ENCODE results near the gene METAP1D.
A peak's percentile ranks its signal among the peaks of the same experiment; 100 is the strongest.

The METAP1D gene

DNA sequence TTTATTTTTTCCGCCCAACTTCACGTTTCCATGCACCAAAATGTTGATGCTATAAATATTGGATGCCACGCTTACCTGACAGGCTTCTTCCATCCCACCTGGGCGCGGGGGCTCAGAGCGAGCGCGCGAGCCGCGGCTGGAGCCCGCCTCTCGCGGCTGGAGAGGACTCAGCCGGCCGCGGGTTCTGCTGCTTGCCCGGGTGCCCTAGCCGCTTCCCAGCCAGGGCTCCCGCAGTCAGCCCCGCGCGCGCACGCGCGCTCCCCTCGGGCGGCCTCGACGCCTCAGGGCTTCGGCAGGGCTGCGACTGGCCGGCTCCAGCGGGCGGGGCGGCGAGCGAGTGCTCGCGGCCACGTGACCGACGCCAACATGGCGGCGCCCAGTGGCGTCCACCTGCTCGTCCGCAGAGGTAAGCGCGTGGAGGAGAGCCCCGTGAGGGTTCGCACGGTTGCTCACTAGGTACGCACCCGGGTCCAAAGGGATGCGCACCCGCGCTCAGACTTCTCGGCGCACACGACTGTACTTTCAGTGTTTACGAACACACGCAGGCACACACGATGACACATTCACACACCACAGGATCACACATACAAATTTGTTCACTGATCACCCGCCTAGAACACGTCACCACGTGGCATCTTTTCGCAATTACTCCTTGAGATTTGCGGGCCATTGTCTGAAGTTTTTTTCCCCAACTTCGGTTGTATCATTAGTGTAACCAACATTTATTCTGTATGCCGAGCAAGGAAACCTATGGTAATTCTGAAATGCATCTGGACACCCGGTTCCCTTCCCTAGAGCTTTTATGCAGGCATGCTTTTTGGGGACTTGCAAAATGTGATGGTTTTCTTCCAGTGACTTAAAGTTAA, at the start of gene METAP1D:
Gene METAP1D, plus strand, starts transcription at position 350 of the 866 bp plus-strand sequence. Its CDS starts 17 bp downstream, at position 367.
- Mint-ChIP-seq H3K27ac (peak within 1 kb of the TSS; percentile 95), H3K4me3 (peak within 1 kb of the TSS; percentile 83), H3K9me3 (no peaks in the 10 kb centered on the region), H3K36me3 (no peaks in the 10 kb centered on the region), H3K4me1 (peaks cover 17% of the 10 kb centered on the region)
- peak; percentile 97 for ATAC-seq
- peak; percentile 81 to 92 for DNase-seq (ENCODE audit: low spot score in 2 of 2)

DNA sequence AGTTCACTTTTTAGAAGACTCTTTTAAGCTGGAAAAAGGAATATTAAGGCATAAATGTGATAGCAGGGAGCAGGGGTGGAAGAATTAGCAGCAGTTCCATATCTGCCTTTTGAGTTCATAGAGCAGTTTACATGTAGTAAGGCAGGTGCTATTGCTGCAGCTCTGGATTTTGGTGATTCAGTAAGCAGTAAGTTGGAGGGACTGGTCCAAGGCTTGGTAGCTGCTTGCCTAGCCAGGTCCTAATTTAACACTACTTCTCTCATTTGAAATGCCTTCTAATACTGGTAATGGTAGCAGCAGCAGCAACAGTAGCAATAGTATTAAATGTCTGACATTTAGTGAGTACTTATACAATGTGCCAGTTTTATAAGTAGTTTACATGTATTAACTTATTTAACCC, 47.5 kb upstream of the METAP1D start:
- no peaks in the 10 kb centered on the region for H3K9me3 Mint-ChIP-seq
- no peak overlapping the region for H3K4me3 Mint-ChIP-seq
- no peak overlapping the region for H3K27ac Mint-ChIP-seq
- ATAC-seq (no peak), DNase-seq (ENCODE audit: low spot score in 2 of 2) (no peak)
- H3K4me1 Mint-ChIP-seq, result peaks cover 15% of the 10 kb centered on the region
- H3K36me3 Mint-ChIP-seq, result peaks cover 55% of the 10 kb centered on the region

DNA sequence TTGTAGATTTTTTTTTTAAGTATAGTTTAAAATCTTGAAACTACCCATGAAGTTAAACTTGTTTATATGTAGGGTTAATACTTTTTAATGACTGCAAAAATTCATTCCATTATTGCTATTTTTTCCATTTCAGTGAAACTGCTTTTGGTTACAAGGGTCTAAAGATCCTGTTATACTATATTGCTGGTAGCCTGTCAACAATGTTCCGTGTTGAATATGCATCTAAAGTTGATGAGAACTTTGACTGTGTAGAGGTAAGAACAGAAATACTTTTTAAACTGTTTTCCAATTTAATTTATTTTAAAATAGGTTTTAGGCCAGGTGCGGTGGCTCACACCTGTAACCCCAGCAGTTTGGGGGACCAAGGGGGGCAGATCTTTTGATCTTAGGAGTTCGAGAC, 47.0 kb upstream of the METAP1D start:
- peaks cover 15% of the 10 kb centered on the region for H3K4me1 Mint-ChIP-seq
- DNase-seq (ENCODE audit: low spot score in 2 of 2) (no peak), ATAC-seq (no peak)
- no peak overlapping the region for H3K4me3 Mint-ChIP-seq
- H3K9me3 Mint-ChIP-seq, result no peaks in the 10 kb centered on the region
- peaks cover 50% of the 10 kb centered on the region for H3K36me3 Mint-ChIP-seq
- H3K27ac Mint-ChIP-seq, result no peak overlapping the region

DNA sequence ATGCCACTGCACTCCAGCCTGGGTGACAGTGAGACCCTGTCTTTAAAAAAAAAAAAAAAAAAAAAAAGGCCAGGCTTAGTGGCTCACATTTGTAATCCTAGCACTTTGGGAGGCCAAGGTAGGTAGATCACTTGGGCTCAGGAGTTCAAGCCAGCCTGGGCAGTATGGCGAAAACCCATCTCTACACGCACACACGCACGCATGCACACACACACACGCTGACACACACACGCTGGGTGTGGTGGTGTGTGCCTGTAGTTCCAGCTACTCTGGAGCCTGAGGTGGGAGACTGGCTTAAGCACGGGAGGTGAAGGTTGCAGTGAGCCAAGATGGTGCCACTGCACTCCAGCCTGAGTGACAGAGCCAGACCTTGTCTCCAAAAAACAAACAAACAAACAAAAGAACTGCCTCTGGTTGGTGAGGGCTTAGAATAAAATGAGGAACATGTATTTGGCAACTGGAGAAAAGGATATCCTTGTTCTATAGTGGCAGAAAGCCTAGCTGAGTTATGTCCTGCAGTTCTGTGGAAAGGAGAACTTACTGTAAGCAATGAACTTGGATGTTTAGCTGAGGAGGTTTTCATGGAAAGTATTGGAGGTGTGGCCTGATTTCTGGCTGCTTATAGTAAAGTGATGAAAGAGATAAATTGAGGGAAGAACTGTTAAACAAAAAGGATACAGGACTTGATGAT, 43.5 kb upstream of the METAP1D start:
- Mint-ChIP-seq H3K36me3 (peaks cover 35% of the 10 kb centered on the region), H3K27ac (no peak overlapping the region), H3K4me1 (peaks cover 15% of the 10 kb centered on the region), H3K9me3 (no peaks in the 10 kb centered on the region), H3K4me3 (no peak overlapping the region)
- ATAC-seq (no peak), DNase-seq (ENCODE audit: low spot score in 2 of 2) (no peak)

DNA sequence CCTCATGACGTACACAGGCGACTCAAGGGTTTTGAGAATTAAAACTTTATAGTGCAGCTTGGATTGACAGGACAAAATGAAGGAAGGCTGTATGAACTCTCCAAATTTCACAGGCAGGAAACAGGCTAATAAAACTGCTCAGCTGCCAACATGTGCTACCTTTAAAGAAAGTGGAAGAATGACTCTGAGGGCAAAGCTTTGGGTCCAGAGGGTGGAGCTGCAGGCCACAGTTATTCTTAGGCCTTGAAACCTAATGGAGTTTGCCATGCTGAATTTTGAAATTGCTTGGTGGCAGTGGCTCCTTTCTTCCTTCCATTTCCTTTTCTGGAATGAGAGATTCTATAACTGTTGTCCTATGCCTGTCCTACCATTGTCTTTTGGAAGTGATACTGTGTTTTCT, 42.7 kb upstream of the METAP1D start:
- no peak overlapping the region for H3K27ac Mint-ChIP-seq
- no peaks in the 10 kb centered on the region for H3K9me3 Mint-ChIP-seq
- DNase-seq (ENCODE audit: low spot score in 2 of 2) (no peak), ATAC-seq (no peak)
- H3K4me3 Mint-ChIP-seq, result no peak overlapping the region
- H3K36me3 Mint-ChIP-seq, result peaks cover 35% of the 10 kb centered on the region
- peaks cover 15% of the 10 kb centered on the region for H3K4me1 Mint-ChIP-seq

DNA sequence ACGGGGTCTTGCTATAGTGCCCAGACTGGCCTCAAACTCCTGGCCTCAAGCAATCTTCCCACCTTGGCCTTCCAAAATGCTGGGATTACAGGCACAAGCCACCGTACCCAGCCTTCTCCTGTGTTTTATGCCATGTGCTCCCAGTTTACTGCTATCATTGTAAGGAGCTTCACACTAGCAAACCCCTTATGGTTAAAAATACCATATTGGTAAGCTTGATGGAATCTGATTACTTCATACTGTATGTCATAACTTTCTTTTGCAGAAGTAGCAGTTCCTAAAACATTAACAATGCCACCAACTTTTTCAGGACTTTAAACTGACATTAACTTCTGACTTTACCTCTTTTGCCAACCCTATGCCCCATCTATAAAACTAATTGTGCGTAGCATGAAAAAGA, 41.3 kb upstream of the METAP1D start:
- Mint-ChIP-seq H3K9me3 (no peaks in the 10 kb centered on the region), H3K4me1 (peaks cover 15% of the 10 kb centered on the region), H3K4me3 (no peak overlapping the region), H3K27ac (no peak overlapping the region), H3K36me3 (peaks cover 25% of the 10 kb centered on the region)
- DNase-seq (ENCODE audit: low spot score in 2 of 2), result no peak
- no peak for ATAC-seq

DNA sequence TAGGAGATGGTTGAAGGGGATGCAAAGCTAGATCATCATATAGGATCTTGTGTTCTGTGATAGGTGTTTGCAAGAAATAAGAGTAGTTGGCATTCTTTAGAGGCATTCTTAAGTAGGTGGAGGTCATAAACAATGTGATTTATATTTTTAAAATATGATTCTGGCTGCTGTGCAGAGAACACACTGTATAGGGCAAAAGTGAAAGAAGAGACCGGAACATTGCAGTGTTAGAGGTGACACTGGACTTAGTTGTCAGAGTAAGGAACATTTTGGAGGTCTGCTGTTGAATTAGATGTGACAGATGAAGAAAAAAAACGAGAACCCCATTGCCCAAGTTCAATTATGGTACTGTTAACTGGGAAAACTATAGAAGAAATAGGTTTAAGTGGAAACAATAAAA, 39.8 kb upstream of the METAP1D start:
- H3K4me3 Mint-ChIP-seq, result no peak overlapping the region
- DNase-seq (ENCODE audit: low spot score in 2 of 2) (no peak), ATAC-seq (no peak)
- peaks cover 13% of the 10 kb centered on the region for H3K36me3 Mint-ChIP-seq
- no peaks in the 10 kb centered on the region for H3K9me3 Mint-ChIP-seq
- H3K27ac Mint-ChIP-seq, result no peak overlapping the region
- H3K4me1 Mint-ChIP-seq, result peaks cover 4% of the 10 kb centered on the region

DNA sequence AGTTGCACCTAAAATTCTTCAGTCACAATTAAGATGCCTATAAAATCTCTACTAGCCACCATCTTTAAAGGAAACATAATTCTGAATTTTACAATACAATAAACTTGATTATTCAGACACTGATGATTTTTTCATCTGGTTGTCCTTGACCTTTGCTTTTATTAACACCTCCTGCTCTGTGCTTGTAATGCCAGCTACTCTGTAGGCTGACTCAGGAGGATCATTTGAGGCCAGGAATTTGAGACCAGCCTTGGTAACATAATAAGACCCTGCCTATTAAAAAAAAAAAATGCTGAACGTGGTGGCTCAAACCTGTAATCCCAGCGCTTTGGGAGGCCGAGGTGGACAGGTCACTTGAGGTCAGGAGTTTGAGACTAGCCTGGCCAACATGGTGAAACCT, 39.2 kb upstream of the METAP1D start:
- Mint-ChIP-seq H3K36me3 (peaks cover 13% of the 10 kb centered on the region), H3K27ac (no peak overlapping the region), H3K9me3 (no peaks in the 10 kb centered on the region), H3K4me1 (no peaks in the 10 kb centered on the region), H3K4me3 (no peak overlapping the region)
- DNase-seq (ENCODE audit: low spot score in 2 of 2) (no peak), ATAC-seq (no peak)

DNA sequence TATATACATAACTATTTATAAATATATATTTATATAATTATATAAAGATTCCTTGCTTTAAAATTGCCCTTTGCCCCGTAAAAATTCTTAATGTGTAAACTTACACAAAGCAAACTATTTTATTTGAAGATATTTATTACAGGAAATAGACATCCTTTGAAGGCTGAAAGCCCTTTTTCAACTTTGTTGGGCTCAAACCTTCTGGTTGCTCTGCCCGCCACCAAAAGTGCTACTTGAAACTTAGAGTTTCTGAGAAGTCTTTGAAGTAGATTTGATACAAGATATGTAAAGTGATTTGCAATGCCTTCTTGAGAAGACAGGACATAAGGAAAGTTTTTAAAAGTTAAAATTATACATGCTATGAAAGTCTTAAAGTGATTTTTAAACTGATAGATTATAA, 36.6 kb upstream of the METAP1D start:
- DNase-seq (ENCODE audit: low spot score in 2 of 2) (no peak), ATAC-seq (no peak)
- no peak overlapping the region for H3K27ac Mint-ChIP-seq
- H3K9me3 Mint-ChIP-seq, result no peaks in the 10 kb centered on the region
- H3K4me3 Mint-ChIP-seq, result no peak overlapping the region
- H3K36me3 Mint-ChIP-seq, result peaks cover 29% of the 10 kb centered on the region
- H3K4me1 Mint-ChIP-seq, result no peaks in the 10 kb centered on the region

DNA sequence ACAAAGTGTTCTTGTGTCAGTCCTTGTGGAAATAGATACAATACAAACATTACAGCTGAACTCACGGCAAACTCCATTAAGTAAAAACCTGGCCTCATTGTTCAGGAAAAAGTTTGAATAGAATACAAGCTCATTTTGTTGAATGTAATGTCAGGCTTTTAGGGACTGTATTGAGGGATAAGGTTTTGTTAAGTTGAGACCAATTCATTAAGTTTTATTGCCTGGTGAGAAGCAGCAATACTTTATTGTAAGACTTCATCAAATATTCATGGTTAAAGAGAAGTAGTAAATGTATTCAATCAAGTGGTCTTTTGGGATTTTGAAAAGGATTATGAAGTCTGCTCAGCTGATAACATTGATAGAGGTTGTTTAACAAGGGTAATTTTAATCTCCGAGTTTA, 35.4 kb upstream of the METAP1D start:
- ATAC-seq (no peak), DNase-seq (ENCODE audit: low spot score in 2 of 2) (no peak)
- Mint-ChIP-seq H3K4me3 (no peak overlapping the region), H3K4me1 (no peaks in the 10 kb centered on the region), H3K9me3 (no peaks in the 10 kb centered on the region), H3K27ac (no peak overlapping the region), H3K36me3 (peaks cover 40% of the 10 kb centered on the region)

DNA sequence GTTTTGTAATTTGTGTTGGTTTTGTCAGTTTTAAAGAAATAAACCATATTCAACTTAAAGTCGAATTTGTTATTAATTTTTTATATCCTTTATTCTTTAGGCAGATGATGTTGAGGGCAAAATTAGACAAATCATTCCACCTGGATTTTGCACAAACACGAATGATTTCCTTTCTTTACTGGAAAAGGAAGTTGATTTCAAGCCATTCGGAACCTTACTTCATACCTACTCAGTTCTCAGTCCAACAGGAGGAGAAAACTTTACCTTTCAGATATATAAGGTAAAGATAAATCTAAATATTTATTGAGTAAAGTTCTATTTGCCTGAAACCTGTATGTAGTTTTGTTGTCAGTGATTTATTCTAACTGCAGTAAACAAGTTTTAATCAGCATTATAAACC, 34.5 kb upstream of the METAP1D start:
- H3K9me3 Mint-ChIP-seq, result no peaks in the 10 kb centered on the region
- ATAC-seq (no peak), DNase-seq (ENCODE audit: low spot score in 2 of 2) (no peak)
- H3K27ac Mint-ChIP-seq, result no peak overlapping the region
- no peak overlapping the region for H3K4me3 Mint-ChIP-seq
- no peaks in the 10 kb centered on the region for H3K4me1 Mint-ChIP-seq
- peaks cover 49% of the 10 kb centered on the region for H3K36me3 Mint-ChIP-seq

DNA sequence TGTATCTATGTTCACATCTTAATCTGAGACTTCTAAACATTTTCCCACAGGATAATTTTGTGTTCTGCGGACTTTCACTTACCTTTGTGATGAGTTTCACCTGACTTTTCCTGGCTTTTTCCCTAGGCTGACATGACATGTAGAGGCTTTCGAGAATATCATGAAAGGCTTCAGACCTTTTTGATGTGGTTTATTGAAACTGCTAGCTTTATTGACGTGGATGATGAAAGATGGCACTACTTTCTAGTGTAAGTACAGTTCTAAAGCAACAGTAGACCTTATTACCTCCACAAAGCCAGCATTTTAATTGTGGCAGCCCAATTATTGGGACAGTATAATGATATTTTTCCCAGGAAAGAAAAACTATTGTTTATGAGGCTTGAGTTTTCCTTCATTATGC, 34.1 kb upstream of the METAP1D start:
- H3K27ac Mint-ChIP-seq, result no peak overlapping the region
- no peaks in the 10 kb centered on the region for H3K4me1 Mint-ChIP-seq
- no peak overlapping the region for H3K4me3 Mint-ChIP-seq
- peaks cover 53% of the 10 kb centered on the region for H3K36me3 Mint-ChIP-seq
- ATAC-seq (no peak), DNase-seq (ENCODE audit: low spot score in 2 of 2) (no peak)
- no peaks in the 10 kb centered on the region for H3K9me3 Mint-ChIP-seq

DNA sequence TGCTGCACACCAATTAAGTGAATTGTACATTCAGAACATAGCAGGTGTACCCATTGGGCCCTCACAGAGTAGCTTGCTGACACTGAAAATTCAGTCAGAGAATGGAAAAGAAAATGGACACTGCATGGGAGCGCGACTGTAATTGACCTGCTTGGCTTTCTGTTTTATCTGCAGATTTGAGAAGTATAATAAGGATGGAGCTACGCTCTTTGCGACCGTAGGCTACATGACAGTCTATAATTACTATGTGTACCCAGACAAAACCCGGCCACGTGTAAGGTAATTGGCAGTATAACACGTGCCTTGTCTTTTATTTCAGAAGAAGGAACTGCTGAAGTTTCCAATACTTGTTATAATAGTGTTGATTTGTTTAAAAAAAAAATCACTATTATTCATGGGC, 33.5 kb upstream of the METAP1D start:
- Mint-ChIP-seq H3K27ac (no peak overlapping the region), H3K9me3 (no peaks in the 10 kb centered on the region), H3K4me1 (no peaks in the 10 kb centered on the region), H3K36me3 (peaks cover 59% of the 10 kb centered on the region), H3K4me3 (no peak overlapping the region)
- DNase-seq (ENCODE audit: low spot score in 2 of 2), result no peak
- no peak for ATAC-seq

DNA sequence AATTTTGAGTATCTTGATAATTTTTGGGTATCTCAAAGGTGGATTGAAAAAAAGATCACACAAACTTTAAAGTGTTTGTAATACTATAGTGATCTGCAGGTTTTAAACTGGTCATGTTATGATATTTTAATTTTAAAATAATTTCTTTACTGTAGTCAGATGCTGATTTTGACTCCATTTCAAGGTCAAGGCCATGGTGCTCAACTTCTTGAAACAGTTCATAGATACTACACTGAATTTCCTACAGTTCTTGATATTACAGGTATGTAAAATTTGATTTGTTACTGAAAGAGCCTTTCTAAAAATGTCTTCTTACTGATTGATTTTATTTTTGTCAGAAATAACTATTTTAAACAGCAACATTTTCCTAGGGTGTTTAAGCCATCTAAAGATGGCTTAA, 33.1 kb upstream of the METAP1D start:
- H3K9me3 Mint-ChIP-seq, result no peaks in the 10 kb centered on the region
- peaks cover 63% of the 10 kb centered on the region for H3K36me3 Mint-ChIP-seq
- H3K4me1 Mint-ChIP-seq, result no peaks in the 10 kb centered on the region
- ATAC-seq (no peak), DNase-seq (ENCODE audit: low spot score in 2 of 2) (no peak)
- no peak overlapping the region for H3K27ac Mint-ChIP-seq
- H3K4me3 Mint-ChIP-seq, result no peak overlapping the region

DNA sequence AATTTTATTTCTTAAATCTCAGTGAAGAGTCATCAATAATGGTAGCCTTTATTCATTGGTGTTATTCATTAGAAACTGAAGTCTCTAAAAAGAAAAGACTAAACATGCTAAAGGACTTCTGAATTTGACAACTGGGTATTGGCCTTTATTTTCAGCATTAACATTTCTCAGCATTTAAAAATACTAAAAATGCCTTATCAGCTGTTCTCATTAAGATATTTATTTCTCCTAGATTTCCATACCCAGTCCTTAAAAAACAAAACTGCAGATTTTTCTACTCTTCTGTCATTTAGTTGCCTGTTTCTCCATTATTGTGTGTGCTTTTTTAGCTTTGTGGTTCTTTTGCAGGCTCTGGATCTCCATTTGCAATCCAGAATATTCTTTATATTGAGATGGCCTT, 31.2 kb upstream of the METAP1D start:
- Mint-ChIP-seq H3K27ac (no peak overlapping the region), H3K36me3 (peaks cover 80% of the 10 kb centered on the region), H3K4me1 (peaks cover 10% of the 10 kb centered on the region), H3K4me3 (no peak overlapping the region), H3K9me3 (no peaks in the 10 kb centered on the region)
- ATAC-seq (no peak), DNase-seq (ENCODE audit: low spot score in 2 of 2) (no peak)

DNA sequence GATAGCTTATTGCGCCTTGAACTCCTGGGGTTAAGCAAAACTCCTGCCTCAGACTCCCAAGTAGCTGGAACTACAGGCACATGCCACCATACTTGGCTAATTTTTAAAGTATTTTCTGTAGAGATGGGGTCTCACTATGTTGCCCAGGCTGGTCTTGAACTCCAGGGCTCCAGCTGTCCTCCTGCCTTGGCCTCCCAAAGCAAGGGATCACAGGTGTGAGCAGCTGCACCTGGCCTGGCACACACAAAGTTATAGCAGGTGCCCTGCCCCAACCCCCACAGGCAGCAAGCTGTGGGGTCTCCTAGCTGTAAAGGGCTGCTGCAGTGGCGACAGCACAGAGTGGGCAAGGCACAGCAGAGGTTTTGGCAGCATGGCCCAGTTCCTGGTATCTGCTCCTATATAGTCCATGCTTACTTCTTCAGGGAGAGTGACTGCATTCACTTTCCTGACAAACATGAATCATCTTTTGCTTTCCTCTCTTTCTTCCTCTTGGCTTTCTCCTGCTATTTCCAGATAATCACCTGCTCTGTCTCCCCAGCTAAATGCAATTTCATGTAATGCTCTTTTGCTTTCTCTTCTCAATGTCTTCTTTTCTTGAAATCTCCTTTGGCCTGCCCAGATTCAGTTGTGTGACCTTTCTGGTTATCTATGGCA, 27.3 kb upstream of the METAP1D start:
- Mint-ChIP-seq H3K4me3 (no peak overlapping the region), H3K36me3 (peaks cover 86% of the 10 kb centered on the region), H3K27ac (no peak overlapping the region), H3K9me3 (no peaks in the 10 kb centered on the region), H3K4me1 (peaks cover 10% of the 10 kb centered on the region)
- DNase-seq (ENCODE audit: low spot score in 2 of 2) (no peak), ATAC-seq (no peak)
